K562 (cell line): ENCODE results near the gene KLHL20. TPM values are rescaled to one million over a fixed set of nuclear protein-coding genes. Genes with fewer than 3 reads are reported as not detected.
"Not testable (repeated sequence)": the region's sequence is repeated elsewhere in the genome, so short reads cannot be mapped to it uniquely, and the experiment has no call there.

Experiments
- ATAC-seq: fragments of 200-7000 bp; cut with Tn5 transposase; 3 replicates; pipeline ENCODE4 v1.9.1; 2020; ENCODE audit warnings: moderate library complexity
- BruUV-seq: library from RNA; stranded (reverse); fragments of 400-500 nt; replicated peaks from 2 replicates; lab custom pipeline; 2021; lab: Mats Ljungman, UMichigan
- CTCF ChIA-PET: fragments of 300-600 bp; formaldehyde crosslinking; extraction: SDS; loops from one replicate; lab custom pipeline; 2021; ENCODE audit warnings: low intra/inter-chr PET ratio; lab: Yijun Ruan, JAX
- POLR2A ChIA-PET: fragments of 300-600, 350-650 bp; sonication (Branson Sonifier 250); formaldehyde crosslinking; extraction: SDS; loops from one replicate; lab custom pipeline; 2021; ENCODE audit warnings: antibody characterized with exemption, inconsistent platforms; lab: Yijun Ruan, JAX
- DNase-seq, 4 experiments: peaks; one replicate each; pipeline versions ENCODE4 v3.0.0 to v3.0.0-alpha.2; 2011 to 2018; ENCODE audit warnings: low spot score in 3 of 4, mixed read lengths in 3 of 4; ENCODE audit errors: extremely low read depth in 1 of 4
- FAIRE-seq: peaks from 2 replicates; lab custom pipeline; 2011; peaks lifted over from hg19 to GRCh38; lab: Jason Lieb, UNC
- H2AFZ ChIP-seq: 2 replicates; pipeline ENCODE4 v1.6.0; 2011; ENCODE audit warnings: low read depth, low read length, control low read depth, inconsistent platforms
- H3K27ac ChIP-seq: fragments of 200-600 bp; 3 replicates; pipeline ENCODE4 v1.8.0; 2011; ENCODE audit warnings: low read depth, mild to moderate bottlenecking, control low read depth, inconsistent platforms, low read length, moderate library complexity, mixed read lengths; ENCODE audit errors: extremely low read depth
- H3K27me3 ChIP-seq, 2 experiments: fragments of 300-600 bp in 1 of 2; 2 replicates in 1 of 2; 3 replicates in 1 of 2; pipeline versions ENCODE4 v1.6.0 to v1.8.0; 2011; ENCODE audit warnings: inconsistent platforms in 2 of 2, low read length in 2 of 2, mild to moderate bottlenecking in 1 of 2, mixed read lengths in 1 of 2, moderate library complexity in 1 of 2; ENCODE audit not compliant: control insufficient read depth in 2 of 2, insufficient read depth in 2 of 2
- H3K36me3 ChIP-seq: fragments of 300-600 bp; 3 replicates; pipeline ENCODE4 v1.8.0; 2011; ENCODE audit warnings: mild to moderate bottlenecking, low read length, inconsistent platforms; ENCODE audit not compliant: control insufficient read depth, insufficient read depth
- H3K4me1 ChIP-seq, 2 experiments: fragments of 200-600 bp in 1 of 2; replicated peaks in 1 of 2; 2 replicates in 1 of 2; 3 replicates in 1 of 2; pipeline versions ENCODE4 v1.5.1 to v1.8.0; 2011; ENCODE audit warnings: inconsistent platforms in 2 of 2, low read length in 2 of 2, mild to moderate bottlenecking in 1 of 2, mixed read lengths in 1 of 2, moderate library complexity in 1 of 2; ENCODE audit not compliant: control insufficient read depth in 2 of 2, insufficient read depth in 2 of 2
- H3K4me2 ChIP-seq: 2 replicates; pipeline ENCODE4 v1.6.1; 2011; ENCODE audit warnings: low read length, control low read depth, inconsistent platforms, mixed read lengths; ENCODE audit not compliant: insufficient read depth
- H3K4me3 ChIP-seq: fragments of 200-600 bp; sonication (generic), shearing (Covaris generic); 2 replicates; pipeline ENCODE4 v1.5.1; 2016; ENCODE audit warnings: control low read depth, inconsistent platforms
- H3K79me2 ChIP-seq: fragments of 200-600 bp; 3 replicates; pipeline ENCODE4 v1.8.0; 2011; ENCODE audit warnings: low read length, inconsistent platforms; ENCODE audit not compliant: control insufficient read depth, insufficient read depth
- H3K9ac ChIP-seq, 2 experiments: 2 replicates each; pipeline versions ENCODE4 v1.6.0 to v1.6.1; 2011; ENCODE audit warnings: low read depth in 2 of 2, low read length in 2 of 2, control low read depth in 1 of 2, inconsistent platforms in 1 of 2, mild to moderate bottlenecking in 1 of 2, mixed read lengths in 1 of 2; ENCODE audit not compliant: insufficient read depth in 1 of 2
- H3K9me1 ChIP-seq: one replicate; pipeline ENCODE4 v1.6.0; 2011; ENCODE audit warnings: inconsistent platforms, mild to moderate bottlenecking, low read length, moderate library complexity; ENCODE audit not compliant: control insufficient read depth, insufficient read depth
- H3K9me3 ChIP-seq: replicated peaks from 2 replicates; pipeline ENCODE4 v1.5.1; 2011; ENCODE audit warnings: low read depth, low read length, inconsistent platforms; ENCODE audit not compliant: control insufficient read depth, insufficient read depth
- H4K20me1 ChIP-seq: replicated peaks from 2 replicates; pipeline ENCODE4 v1.6.1; 2011; ENCODE audit warnings: low read length, inconsistent platforms, mixed read lengths; ENCODE audit not compliant: control insufficient read depth, insufficient read depth
- ARID3B ChIP-seq: fragments of 250-450 bp; sonication (Bioruptor Pico); IDR thresholded peaks from 2 replicates; pipeline ENCODE4 v1.4.0; 2020; ENCODE audit warnings: borderline replicate concordance
- BCOR ChIP-seq: fragments of 450-650 bp; IDR thresholded peaks from 2 replicates; pipeline ENCODE4 v1.6.1; 2016
- C11orf30 ChIP-seq: fragments of 450-650 bp; IDR thresholded peaks from 2 replicates; pipeline ENCODE4 v1.6.1; 2016; ENCODE audit warnings: low read depth, mild to moderate bottlenecking
- DLX4 ChIP-seq: fragments of 250-450 bp; sonication (Bioruptor Pico); IDR thresholded peaks from 2 replicates; pipeline ENCODE4 v1.6.1; 2021; ENCODE audit warnings: mild to moderate bottlenecking
- EP400 ChIP-seq: fragments of 450-650 bp; IDR thresholded peaks from 2 replicates; pipeline ENCODE4 v1.6.1; 2017; ENCODE audit warnings: antibody characterized with exemption, mild to moderate bottlenecking, moderate library complexity
- FOXO4 ChIP-seq: fragments of 450-650 bp; formaldehyde crosslinking; IDR thresholded peaks from 2 replicates; pipeline ENCODE4 v1.4.0; 2020; ENCODE audit warnings: mild to moderate bottlenecking, moderate library complexity
- ILK ChIP-seq: fragments of 450-650 bp; IDR thresholded peaks from 2 replicates; pipeline ENCODE4 v1.6.1; 2016; ENCODE audit warnings: missing genetic modification characterization, low read depth, mild to moderate bottlenecking, missing compliant biosample characterization, moderate library complexity, borderline replicate concordance
- MCM2 ChIP-seq: fragments of 450-650 bp; IDR thresholded peaks from 2 replicates; pipeline ENCODE4 v1.6.1; 2017; ENCODE audit warnings: low read depth, mild to moderate bottlenecking
- MCM3 ChIP-seq: fragments of 450-650 bp; IDR thresholded peaks from 2 replicates; pipeline ENCODE4 v1.6.1; 2016
- SMAD1 ChIP-seq: fragments of 150-350 bp; IDR thresholded peaks from 2 replicates; pipeline ENCODE4 v1.6.1; 2014; ENCODE audit warnings: low read length, low read depth; ENCODE audit not compliant: partially characterized antibody
- YY1 ChIP-seq, 3 experiments: IDR thresholded peaks; 2 replicates each; pipeline ENCODE4 v1.6.1; 2011; ENCODE audit warnings: low read length in 2 of 3, mild to moderate bottlenecking in 2 of 3, moderate library complexity in 2 of 3, borderline replicate concordance in 1 of 3, control low read depth in 1 of 3, low read depth in 1 of 3; ENCODE audit not compliant: insufficient read depth in 3 of 3, insufficient replicate concordance in 2 of 3, control insufficient read depth in 1 of 3, insufficient read length in 1 of 3; ENCODE audit errors: extremely low read depth in 1 of 3
- ZNF146 ChIP-seq: IDR thresholded peaks from one replicate; pipeline ENCODE4 v1.6.1; 2018; ENCODE audit warnings: missing compliant biosample characterization; ENCODE audit not compliant: unreplicated experiment
- ZNF316 ChIP-seq: fragments of 450-650 bp; IDR thresholded peaks from 2 replicates; pipeline ENCODE4 v1.6.1; 2016
- WGBS: fragments of 100-300 bp; shearing (Covaris generic); methylation state at CpG from one replicate; pipeline ENCODE4 v1.1.6; 2016; ENCODE audit warnings: low coverage, mixed read lengths; ENCODE audit not compliant: insufficient coverage; ENCODE audit errors: missing lambda C conversion rate; 5-methylcytosine and 5-hydroxymethylcytosine counted together
- in situ Hi-C: fragments of 300-500 bp; cut with MboI; formaldehyde crosslinking; loops from 4 replicates; pipeline ENCODE4 v1.15.0; 2018; ENCODE audit warnings: inconsistent platforms, mixed read lengths
- intact Hi-C: fragments of 100-400 bp; cut with micrococcal nuclease; formaldehyde crosslinking; loops from 2 replicates; pipeline ENCODE4 v1.14.2; 2022
- polyA plus RNA-seq, 8 experiments: library from polyadenylated mRNA; depleted of rRNA in 4 of 8; stranded (reverse) in 5 of 8; unstranded in 3 of 8; fragments of >200 nt; fragmentation: Nextera tagmentation in 2 of 8; fragmentation: Illumina TruSeq in 1 of 8; extraction: Ambion mirVana in 2 of 8; extraction: Trizol in 1 of 8; gene quantifications; 2 replicates each; pipeline versions ENCODE4 v1.2.1 to v1.2.3, GENCODE V29; 2011 to 2014; ENCODE audit warnings: inconsistent platforms in 1 of 8, missing spikeins in 1 of 8
- total RNA-seq, 7 experiments: library from RNA; depleted of rRNA in 6 of 7; stranded (reverse); fragments of >200 nt in 6 of 7; fragmentation: Illumina TruSeq in 2 of 7; extraction: Trizol in 2 of 7; gene quantifications; 2 replicates each; pipeline versions ENCODE4 v1.2.1 to v1.2.3, GENCODE V29; 2011 to 2021; ENCODE audit warnings: low replicate concordance in 1 of 7

KLHL20 gene
- total and polyA plus RNA-seq, 9 of the 15 experiments (the other 6 are each of a cell fraction or from before 2014, with no cell fraction given), result 8.9 to 23.2 (median 16.8) TPM

GRCh38 chr1:173680152-173680551 is 34.6 kb upstream of the KLHL20 start:
- H3K36me3 ChIP-seq, intact Hi-C loops, DNase-seq, H3K4me1 ChIP-seq, H3K4me2 ChIP-seq, ATAC-seq, H3K27ac ChIP-seq, BruUV-seq, in situ Hi-C loops, H3K79me2 ChIP-seq, H3K27me3 ChIP-seq, H4K20me1 ChIP-seq, FAIRE-seq, H3K9me3 ChIP-seq, H3K9ac ChIP-seq, CTCF ChIA-PET, H3K9me1 ChIP-seq, H3K4me3 ChIP-seq, H2AFZ ChIP-seq: not testable (repeated sequence)
- POLR2A ChIA-PET, result interaction anchor here (0.6 kb wide), 1 partner anchor 9 kb away, joined by 5 read pairs; no protein-coding TSS in a partner anchor
- peak; percentile 90 for TF ChIP-seq ZNF146 (CRISPR knock-in tag)
- peak; percentile 19; the same call in 1 of the 2 replicates for TF ChIP-seq BCOR
- 40% methylated on average over 5 of the region's 5 CpGs for whole genome bisulfite sequencing

- peak overlapping the region; percentile 64 for H2AFZ ChIP-seq
- H3K4me3 ChIP-seq, result no peak overlapping the region
- H3K36me3 ChIP-seq, result no peaks in the 10 kb centered on the region
- no TSS peak for BruUV-seq
- no peaks in the 10 kb centered on the region for H3K9me1 ChIP-seq
- in situ Hi-C loops (no loop called here), intact Hi-C loops (no loop called here)
- ChIA-PET CTCF (no interaction called here), POLR2A (interaction anchor here (0.6 to 2.2 kb wide), 7 partner anchors 9 to 176 kb away, joined by 3 to 7 read pairs (median 3); partner anchors contain the start of gene KLHL20)
- ATAC-seq (peak; percentile 40; the same call in 2 of the 3 replicates), DNase-seq (no peak), FAIRE-seq (no peak)
- H3K9me3 ChIP-seq, result no peaks in the 10 kb centered on the region
- no peaks in the 10 kb centered on the region for H4K20me1 ChIP-seq
- peaks cover 0 to 6% of the 10 kb centered on the region in 2 experiments; a peak in 1 of 5 replicates for H3K4me1 ChIP-seq
- no peak overlapping the region for H3K4me2 ChIP-seq
- no peak overlapping the region for H3K9ac ChIP-seq
- no peaks in the 10 kb centered on the region for H3K79me2 ChIP-seq
- H3K27me3 ChIP-seq, result no peaks in the 10 kb centered on the region
- H3K27ac ChIP-seq, result no peak overlapping the region
- no peak for TF ChIP-seq DLX4 (CRISPR knock-in tag)
- no peak for TF ChIP-seq MCM3
- no peak for TF ChIP-seq EP400
- TF ChIP-seq C11orf30, result 0 out of 2 replicates have a peak, but pooled peaks have one; percentile 32
- TF ChIP-seq FOXO4, result no peak
- no peak for TF ChIP-seq MCM2
- TF ChIP-seq YY1 (IDR thresholded peaks at IDR 0.05; ENCODE audit: borderline replicate concordance in 1 of 3, control insufficient read depth in 1 of 3, extremely low read depth in 1 of 3, insufficient read depth in 3 of 3, insufficient read length in 1 of 3, insufficient replicate concordance in 2 of 3, low read depth in 1 of 3, low read length in 2 of 3), result no peak
- peak; percentile 62 for TF ChIP-seq ZNF316
- no peak for TF ChIP-seq ARID3B (CRISPR knock-in tag)
- no peak for TF ChIP-seq ILK (tag)
- TF ChIP-seq SMAD1, result no peak
Measured at GRCh38 chr1:173682184-173682583, 32.6 kb upstream of the KLHL20 start.
